ENCODE data around the gene PANK4.

PANK4 gene

GRCh38 chr1:2471587-2472001, 54.8 kb downstream of the PANK4 start:
- TF ChIP-seq, protein P1, sequence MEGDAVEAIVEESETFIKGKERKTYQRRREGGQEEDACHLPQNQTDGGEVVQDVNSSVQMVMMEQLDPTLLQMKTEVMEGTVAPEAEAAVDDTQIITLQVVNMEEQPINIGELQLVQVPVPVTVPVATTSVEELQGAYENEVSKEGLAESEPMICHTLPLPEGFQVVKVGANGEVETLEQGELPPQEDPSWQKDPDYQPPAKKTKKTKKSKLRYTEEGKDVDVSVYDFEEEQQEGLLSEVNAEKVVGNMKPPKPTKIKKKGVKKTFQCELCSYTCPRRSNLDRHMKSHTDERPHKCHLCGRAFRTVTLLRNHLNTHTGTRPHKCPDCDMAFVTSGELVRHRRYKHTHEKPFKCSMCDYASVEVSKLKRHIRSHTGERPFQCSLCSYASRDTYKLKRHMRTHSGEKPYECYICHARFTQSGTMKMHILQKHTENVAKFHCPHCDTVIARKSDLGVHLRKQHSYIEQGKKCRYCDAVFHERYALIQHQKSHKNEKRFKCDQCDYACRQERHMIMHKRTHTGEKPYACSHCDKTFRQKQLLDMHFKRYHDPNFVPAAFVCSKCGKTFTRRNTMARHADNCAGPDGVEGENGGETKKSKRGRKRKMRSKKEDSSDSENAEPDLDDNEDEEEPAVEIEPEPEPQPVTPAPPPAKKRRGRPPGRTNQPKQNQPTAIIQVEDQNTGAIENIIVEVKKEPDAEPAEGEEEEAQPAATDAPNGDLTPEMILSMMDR (IDR thresholded peaks at IDR 0.05; ENCODE audit: low read depth, low read length, poor library complexity, severe bottlenecking), result no peak
- TF ChIP-seq EZH2phosphoT487 (IDR thresholded peaks at IDR 0.05; ENCODE audit: borderline replicate concordance, low read length), result no peak
- Histone ChIP-seq H3F3A (ENCODE audit: control insufficient read depth, insufficient read depth) (no peaks in the 10 kb centered on the region), H3K27me3 (ENCODE audit: control insufficient read depth, low read length) (no peaks in the 10 kb centered on the region), H3K79me2 (ENCODE audit: control insufficient read depth, low read length) (no peaks in the 10 kb centered on the region), H3K9me3 (ENCODE audit: control insufficient read depth, insufficient read depth, low read length) (no peaks in the 10 kb centered on the region), H3K27ac (ENCODE audit: low read depth, low read length) (no peak overlapping the region), H3K9me2 (replicated peaks; ENCODE audit: control insufficient read depth, low read length) (no peaks in the 10 kb centered on the region), H3K4me2 (ENCODE audit: low read length) (no peak overlapping the region), H3K36me3 (ENCODE audit: control insufficient read depth, low read length) (no peaks in the 10 kb centered on the region), H4K20me1 (ENCODE audit: control insufficient read depth, insufficient read depth, low read depth, low read length) (no peaks in the 10 kb centered on the region), H3K4me3 (ENCODE audit: low read length) (no peak overlapping the region), H3K4me1 (ENCODE audit: control insufficient read depth, low read length) (peaks cover 9% of the 10 kb centered on the region)

GRCh38 chr1:2471159-2471471, 55.3 kb downstream of the PANK4 start:
- no peaks in the 10 kb centered on the region for H3K9me3 ChIP-seq (ENCODE audit: control insufficient read depth, insufficient read depth, low read length)
- no peak overlapping the region for H3K4me3 ChIP-seq (ENCODE audit: low read length)
- H3K4me1 ChIP-seq (ENCODE audit: control insufficient read depth, low read length), result peaks cover 9% of the 10 kb centered on the region
- H3K36me3 ChIP-seq (ENCODE audit: control insufficient read depth, low read length), result no peaks in the 10 kb centered on the region
- H3K27ac ChIP-seq (ENCODE audit: low read depth, low read length), result no peak overlapping the region
- no peak overlapping the region for H3K4me2 ChIP-seq (ENCODE audit: low read length)
- H3K9me2 ChIP-seq (replicated peaks; ENCODE audit: control insufficient read depth, low read length), result no peaks in the 10 kb centered on the region
- H3K79me2 ChIP-seq (ENCODE audit: control insufficient read depth, low read length), result no peaks in the 10 kb centered on the region
- no peaks in the 10 kb centered on the region for H3K27me3 ChIP-seq (ENCODE audit: control insufficient read depth, low read length)
- TF ChIP-seq EZH2phosphoT487 (IDR thresholded peaks at IDR 0.05; ENCODE audit: borderline replicate concordance, low read length), result no peak
- TF ChIP-seq, protein P1 (IDR thresholded peaks at IDR 0.05; ENCODE audit: low read depth, low read length, poor library complexity, severe bottlenecking), result no peak
- H3F3A ChIP-seq (ENCODE audit: control insufficient read depth, insufficient read depth), result no peaks in the 10 kb centered on the region
- H4K20me1 ChIP-seq (ENCODE audit: control insufficient read depth, insufficient read depth, low read depth, low read length), result no peaks in the 10 kb centered on the region

DNA sequence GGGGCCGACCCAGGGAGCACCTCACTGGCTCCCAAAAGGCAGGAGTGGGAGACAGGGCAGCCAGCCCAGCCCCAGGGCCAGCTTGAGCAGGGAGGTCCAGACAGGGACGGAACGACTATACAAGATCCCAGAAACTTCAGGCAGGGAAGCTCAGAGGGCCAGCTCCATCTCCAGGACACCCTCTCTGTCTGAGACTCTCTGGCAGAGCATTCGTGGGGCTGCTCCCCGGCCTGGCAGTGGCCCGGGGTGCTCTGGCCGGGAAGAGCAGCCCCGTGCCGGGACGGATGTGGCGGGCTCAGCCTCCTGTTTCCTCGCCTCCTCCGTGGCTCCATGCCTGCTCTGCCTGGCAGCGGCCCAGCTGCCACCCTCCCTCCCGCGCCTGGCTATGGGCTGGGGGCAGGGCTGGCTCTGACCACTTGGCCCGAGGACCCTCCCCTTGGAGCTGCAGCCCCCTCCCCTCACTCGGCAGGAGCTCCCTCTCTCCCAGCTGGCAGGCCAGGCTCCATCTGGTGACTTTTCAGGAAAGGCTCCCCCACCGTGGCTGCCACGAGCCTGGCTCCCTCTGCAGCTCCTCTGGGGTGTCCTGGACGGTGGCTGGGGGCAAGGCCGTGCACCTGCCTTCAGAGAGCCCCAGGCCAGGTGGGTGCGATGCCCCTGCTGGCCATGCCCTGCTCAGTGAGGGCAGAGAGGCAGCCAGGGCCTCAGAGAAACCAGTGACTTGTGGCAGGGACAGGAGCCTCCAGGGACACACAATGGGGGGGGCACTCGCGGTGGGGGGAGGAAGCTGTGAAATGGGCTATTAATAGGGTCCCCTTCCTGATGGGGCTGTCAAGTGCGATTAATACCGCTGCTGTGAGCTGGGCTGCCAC, 55.9 kb downstream of the PANK4 start:
- H3K27ac ChIP-seq (ENCODE audit: low read depth, low read length), result no peak overlapping the region
- no peaks in the 10 kb centered on the region for H3K9me3 ChIP-seq (ENCODE audit: control insufficient read depth, insufficient read depth, low read length)
- H4K20me1 ChIP-seq (ENCODE audit: control insufficient read depth, insufficient read depth, low read depth, low read length), result no peaks in the 10 kb centered on the region
- H3K9me2 ChIP-seq (replicated peaks; ENCODE audit: control insufficient read depth, low read length), result no peaks in the 10 kb centered on the region
- H3K36me3 ChIP-seq (ENCODE audit: control insufficient read depth, low read length), result no peaks in the 10 kb centered on the region
- peaks cover 9% of the 10 kb centered on the region for H3K4me1 ChIP-seq (ENCODE audit: control insufficient read depth, low read length)
- no peaks in the 10 kb centered on the region for H3F3A ChIP-seq (ENCODE audit: control insufficient read depth, insufficient read depth)
- H3K79me2 ChIP-seq (ENCODE audit: control insufficient read depth, low read length), result no peaks in the 10 kb centered on the region
- H3K27me3 ChIP-seq (ENCODE audit: control insufficient read depth, low read length), result no peaks in the 10 kb centered on the region
- H3K4me3 ChIP-seq (ENCODE audit: low read length), result no peak overlapping the region
- TF ChIP-seq EZH2phosphoT487 (IDR thresholded peaks at IDR 0.05; ENCODE audit: borderline replicate concordance, low read length), result no peak
- TF ChIP-seq, protein P1 (IDR thresholded peaks at IDR 0.05; ENCODE audit: low read depth, low read length, poor library complexity, severe bottlenecking), result no peak
- H3K4me2 ChIP-seq (ENCODE audit: low read length), result no peak overlapping the region

Data from DOHH2 (cell line).